LNCAP (cell line): ENCODE data around the gene PRKCZ.

ENCODE experiments used
- CTCF ChIP-seq: fragments of 450-650 bp; IDR thresholded peaks from 2 replicates; pipeline ENCODE4 v1.5.1; 2017; ENCODE audit warnings: mild to moderate bottlenecking

The PRKCZ gene

GRCh38 chr1:2106659-2107405 is 56.6 kb downstream of the PRKCZ start:
- no peak for TF ChIP-seq CTCF

GRCh38 chr1:2107586-2108212 is 57.5 kb downstream of the PRKCZ start:
- TF ChIP-seq CTCF: no peak

GRCh38 chr1:2108213-2108876 is 58.1 kb downstream of the PRKCZ start:
- no peak for TF ChIP-seq CTCF

GRCh38 chr1:2108877-2109580 is 58.8 kb downstream of the PRKCZ start:
- TF ChIP-seq CTCF: no peak

GRCh38 chr1:2109581-2110021 is 59.4 kb downstream of the PRKCZ start:
- TF ChIP-seq CTCF: no peak

- TF ChIP-seq CTCF: no peak
Observed at GRCh38 chr1:2110191-2110737, 60.1 kb downstream of the PRKCZ start.
